ENCODE measurements around the gene ME2.

ME2 gene

DNA sequence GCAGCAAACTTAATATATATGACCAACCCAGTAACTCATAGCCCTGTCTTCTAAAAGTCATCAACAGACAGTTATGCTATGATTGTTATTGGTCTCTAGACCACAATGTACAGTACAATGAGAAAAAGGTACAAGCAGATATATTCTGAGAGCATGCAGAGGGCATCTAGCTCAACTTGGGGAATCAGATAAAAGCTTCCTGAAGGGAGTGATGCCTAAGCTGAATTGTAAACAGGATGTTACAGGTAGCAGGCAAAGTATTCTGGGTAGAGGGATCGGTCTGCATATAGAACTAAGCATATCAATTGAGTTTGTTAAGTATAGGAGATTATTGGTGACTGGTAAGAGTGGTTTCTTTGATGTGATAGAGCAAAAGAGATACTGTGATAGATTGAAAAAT, 30.3 kb downstream of the ME2 start:
- peaks cover 6 to 7% of the 10 kb centered on the region in 2 donors for H3K9me3 ChIP-seq (ENCODE audit: control insufficient read depth in 1 of 2, low read length in 2 of 2)
- no peak overlapping the region for H3K27ac ChIP-seq (ENCODE audit: low read depth, low read length)
- H3K9ac ChIP-seq (ENCODE audit: low read depth in 1 of 2, low read length in 2 of 2) = no peak overlapping the region
- H3K4me3 ChIP-seq (ENCODE audit: low read depth in 1 of 2, low read length in 2 of 2) = no peak overlapping the region
- H3K4me1 ChIP-seq (ENCODE audit: control insufficient read depth in 1 of 2, insufficient read depth in 2 of 2, low read length in 2 of 2) = no peaks in the 10 kb centered on the region
- peaks cover 26 to 45% of the 10 kb centered on the region in 2 donors for H3K36me3 ChIP-seq (ENCODE audit: control insufficient read depth in 1 of 2, insufficient read depth in 2 of 2, low read length in 2 of 2)
- H3K27me3 ChIP-seq (ENCODE audit: control insufficient read depth in 1 of 2, insufficient read depth in 2 of 2, low read length in 2 of 2) = no peaks in the 10 kb centered on the region

DNA sequence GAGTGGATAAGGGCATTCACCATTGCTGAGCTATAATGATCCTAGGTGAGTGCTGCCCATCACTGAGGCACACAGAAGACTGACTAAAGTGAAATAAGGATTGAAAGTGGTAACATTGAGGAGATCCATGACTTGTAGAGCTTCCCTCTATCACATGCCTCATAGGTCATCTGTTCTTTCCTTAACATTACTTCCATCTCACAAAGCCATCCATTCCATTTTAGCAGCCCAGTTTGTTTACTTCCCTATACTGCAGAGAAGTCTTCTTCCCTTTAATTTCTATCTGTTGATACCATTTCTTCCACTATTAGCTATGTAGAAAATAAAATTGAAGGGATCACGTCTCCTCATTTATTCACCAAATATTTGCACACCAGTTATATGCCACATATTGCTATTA, 32.1 kb downstream of the ME2 start:
- Histone ChIP-seq H3K9ac (ENCODE audit: low read depth in 1 of 2, low read length in 2 of 2) (no peak overlapping the region), H3K27me3 (ENCODE audit: control insufficient read depth in 1 of 2, insufficient read depth in 2 of 2, low read length in 2 of 2) (no peaks in the 10 kb centered on the region), H3K36me3 (ENCODE audit: control insufficient read depth in 1 of 2, insufficient read depth in 2 of 2, low read length in 2 of 2) (peaks cover 26 to 47% of the 10 kb centered on the region in 2 donors), H3K4me1 (ENCODE audit: control insufficient read depth in 1 of 2, insufficient read depth in 2 of 2, low read length in 2 of 2) (no peaks in the 10 kb centered on the region), H3K4me3 (ENCODE audit: low read depth in 1 of 2, low read length in 2 of 2) (no peak overlapping the region), H3K27ac (ENCODE audit: low read depth, low read length) (no peak overlapping the region), H3K9me3 (ENCODE audit: control insufficient read depth in 1 of 2, low read length in 2 of 2) (peaks cover 6 to 7% of the 10 kb centered on the region in 2 donors)

DNA sequence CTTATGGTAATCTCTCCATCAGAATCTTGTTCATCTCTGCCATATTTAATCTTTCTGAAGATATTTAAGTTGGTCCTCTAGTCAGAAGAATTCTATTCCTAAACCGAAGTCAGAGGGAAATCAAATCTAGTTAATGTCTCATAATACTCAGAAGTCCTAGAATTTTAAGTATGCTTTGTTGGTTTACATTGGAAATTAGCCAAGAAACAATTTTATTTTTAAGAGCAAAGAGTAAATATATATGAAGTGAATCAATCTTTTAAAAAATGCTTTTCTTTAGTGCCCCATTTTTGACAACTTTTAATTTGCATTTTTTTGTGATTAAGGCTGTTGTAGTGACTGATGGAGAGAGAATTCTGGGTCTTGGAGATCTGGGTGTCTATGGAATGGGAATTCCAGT, 38.1 kb downstream of the ME2 start:
- H3K27me3 ChIP-seq (ENCODE audit: control insufficient read depth in 1 of 2, insufficient read depth in 2 of 2, low read length in 2 of 2) = no peaks in the 10 kb centered on the region
- no peaks in the 10 kb centered on the region for H3K9me3 ChIP-seq (ENCODE audit: control insufficient read depth in 1 of 2, low read length in 2 of 2)
- H3K27ac ChIP-seq (ENCODE audit: low read depth, low read length) = no peak overlapping the region
- no peaks in the 10 kb centered on the region for H3K4me1 ChIP-seq (ENCODE audit: control insufficient read depth in 1 of 2, insufficient read depth in 2 of 2, low read length in 2 of 2)
- H3K36me3 ChIP-seq (ENCODE audit: control insufficient read depth in 1 of 2, insufficient read depth in 2 of 2, low read length in 2 of 2) = peaks cover 14 to 45% of the 10 kb centered on the region in 2 donors
- H3K9ac ChIP-seq (ENCODE audit: low read depth in 1 of 2, low read length in 2 of 2) = no peak overlapping the region
- H3K4me3 ChIP-seq (ENCODE audit: low read depth in 1 of 2, low read length in 2 of 2) = no peak overlapping the region

DNA sequence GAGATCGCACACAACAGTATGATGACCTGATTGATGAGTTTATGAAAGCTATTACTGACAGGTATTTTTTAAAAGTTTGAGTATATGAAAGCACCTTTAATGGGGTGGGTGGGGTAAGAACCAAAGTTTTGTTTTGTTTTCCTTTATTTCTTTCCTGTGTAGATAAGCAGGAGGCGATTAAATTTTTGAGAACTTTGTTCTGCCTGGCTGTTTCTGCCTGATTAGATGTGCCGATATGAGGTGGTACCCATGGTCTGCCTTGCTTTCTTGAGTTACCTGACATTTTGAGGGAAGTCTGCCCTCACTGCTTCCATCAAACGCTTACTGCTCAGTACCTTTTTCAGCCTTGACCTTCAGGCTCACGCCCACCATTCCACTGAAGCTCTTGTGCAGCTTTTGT, 39.2 kb downstream of the ME2 start:
- Histone ChIP-seq H3K27ac (ENCODE audit: low read depth, low read length) (no peak overlapping the region), H3K36me3 (ENCODE audit: control insufficient read depth in 1 of 2, insufficient read depth in 2 of 2, low read length in 2 of 2) (peaks cover 12 to 48% of the 10 kb centered on the region in 2 donors), H3K27me3 (ENCODE audit: control insufficient read depth in 1 of 2, insufficient read depth in 2 of 2, low read length in 2 of 2) (no peaks in the 10 kb centered on the region), H3K9me3 (ENCODE audit: control insufficient read depth in 1 of 2, low read length in 2 of 2) (no peaks in the 10 kb centered on the region), H3K4me3 (ENCODE audit: low read depth in 1 of 2, low read length in 2 of 2) (no peak overlapping the region), H3K4me1 (ENCODE audit: control insufficient read depth in 1 of 2, insufficient read depth in 2 of 2, low read length in 2 of 2) (no peaks in the 10 kb centered on the region), H3K9ac (ENCODE audit: low read depth in 1 of 2, low read length in 2 of 2) (no peak overlapping the region)

DNA sequence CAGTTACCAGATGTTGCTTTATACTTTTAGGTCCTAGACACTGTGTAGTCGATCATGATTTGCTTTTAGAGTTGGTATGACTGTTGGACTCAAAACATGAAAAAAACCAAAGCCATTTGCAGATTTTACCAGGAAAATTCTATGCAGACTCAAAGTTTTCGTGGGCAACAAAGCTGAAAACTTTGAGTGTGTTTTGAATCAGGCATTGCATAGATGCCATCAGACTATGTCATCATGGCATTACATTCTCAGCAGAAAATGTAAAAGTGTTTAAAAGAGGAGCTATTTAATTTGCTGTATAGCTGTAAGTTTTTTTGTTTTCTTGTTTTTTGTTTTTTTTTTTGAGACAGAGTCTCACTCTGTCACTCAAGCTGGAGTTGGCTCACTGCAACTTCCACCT, 45.5 kb downstream of the ME2 start:
- no peak overlapping the region for H3K9ac ChIP-seq (ENCODE audit: low read depth in 1 of 2, low read length in 2 of 2)
- no peak overlapping the region for H3K4me3 ChIP-seq (ENCODE audit: low read depth in 1 of 2, low read length in 2 of 2)
- peaks cover 21 to 68% of the 10 kb centered on the region in 2 donors for H3K36me3 ChIP-seq (ENCODE audit: control insufficient read depth in 1 of 2, insufficient read depth in 2 of 2, low read length in 2 of 2)
- peaks cover 0 to 2% of the 10 kb centered on the region in 2 donors for H3K9me3 ChIP-seq (ENCODE audit: control insufficient read depth in 1 of 2, low read length in 2 of 2)
- no peak overlapping the region for H3K27ac ChIP-seq (ENCODE audit: low read depth, low read length)
- no peaks in the 10 kb centered on the region for H3K27me3 ChIP-seq (ENCODE audit: control insufficient read depth in 1 of 2, insufficient read depth in 2 of 2, low read length in 2 of 2)
- H3K4me1 ChIP-seq (ENCODE audit: control insufficient read depth in 1 of 2, insufficient read depth in 2 of 2, low read length in 2 of 2) = no peaks in the 10 kb centered on the region

DNA sequence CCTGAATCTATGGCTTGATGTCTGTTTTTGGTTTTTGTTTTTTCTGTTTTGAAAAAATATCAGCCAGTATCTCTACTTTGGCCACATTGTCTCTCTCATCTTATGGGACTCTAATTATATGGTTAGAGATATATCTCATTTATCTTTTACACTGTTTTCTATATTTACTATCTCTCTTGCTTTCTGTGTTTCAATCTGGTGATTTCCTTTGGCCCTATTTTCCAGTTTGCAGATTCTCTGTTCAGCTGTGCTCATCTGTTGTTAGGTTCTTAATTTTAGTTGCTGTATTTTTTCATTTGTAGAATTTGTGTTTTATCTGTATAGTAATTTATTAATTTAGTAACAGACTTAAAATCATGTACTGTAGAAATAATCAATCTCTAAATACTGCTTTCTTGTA, 47.6 kb downstream of the ME2 start:
- Histone ChIP-seq H3K9ac (ENCODE audit: low read depth in 1 of 2, low read length in 2 of 2) (no peak overlapping the region), H3K36me3 (ENCODE audit: control insufficient read depth in 1 of 2, insufficient read depth in 2 of 2, low read length in 2 of 2) (peaks cover 21 to 55% of the 10 kb centered on the region in 2 donors), H3K9me3 (ENCODE audit: control insufficient read depth in 1 of 2, low read length in 2 of 2) (peaks cover 0 to 2% of the 10 kb centered on the region in 2 donors), H3K4me3 (ENCODE audit: low read depth in 1 of 2, low read length in 2 of 2) (no peak overlapping the region), H3K27ac (ENCODE audit: low read depth, low read length) (no peak overlapping the region), H3K27me3 (ENCODE audit: control insufficient read depth in 1 of 2, insufficient read depth in 2 of 2, low read length in 2 of 2) (no peaks in the 10 kb centered on the region), H3K4me1 (ENCODE audit: control insufficient read depth in 1 of 2, insufficient read depth in 2 of 2, low read length in 2 of 2) (no peaks in the 10 kb centered on the region)

DNA sequence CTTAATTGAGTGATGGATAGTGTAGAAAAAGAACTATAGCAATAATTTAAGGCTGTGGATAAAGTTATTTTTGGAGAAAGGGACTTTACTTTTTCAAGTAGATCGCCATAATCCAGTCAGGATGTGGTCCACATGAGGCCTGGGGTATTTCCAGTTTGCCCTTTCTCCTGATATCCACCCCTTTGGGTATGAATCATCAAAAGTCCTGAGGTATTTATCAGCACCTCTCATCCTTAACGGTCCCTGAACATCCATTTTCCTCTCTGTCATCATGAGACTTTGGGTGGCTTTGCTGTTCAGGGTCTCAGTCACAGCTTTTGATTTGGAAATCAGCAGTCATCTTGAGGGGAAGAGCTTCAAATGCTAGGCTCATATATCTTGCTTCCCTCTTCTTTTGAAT, 49.6 kb downstream of the ME2 start:
- Histone ChIP-seq H3K9ac (ENCODE audit: low read depth in 1 of 2, low read length in 2 of 2) (no peak overlapping the region), H3K27ac (ENCODE audit: low read depth, low read length) (no peak overlapping the region), H3K27me3 (ENCODE audit: control insufficient read depth in 1 of 2, insufficient read depth in 2 of 2, low read length in 2 of 2) (no peaks in the 10 kb centered on the region), H3K9me3 (ENCODE audit: control insufficient read depth in 1 of 2, low read length in 2 of 2) (peaks cover 0 to 2% of the 10 kb centered on the region in 2 donors), H3K4me3 (ENCODE audit: low read depth in 1 of 2, low read length in 2 of 2) (no peak overlapping the region), H3K4me1 (ENCODE audit: control insufficient read depth in 1 of 2, insufficient read depth in 2 of 2, low read length in 2 of 2) (no peaks in the 10 kb centered on the region), H3K36me3 (ENCODE audit: control insufficient read depth in 1 of 2, insufficient read depth in 2 of 2, low read length in 2 of 2) (peaks cover 17 to 49% of the 10 kb centered on the region in 2 donors)

DNA sequence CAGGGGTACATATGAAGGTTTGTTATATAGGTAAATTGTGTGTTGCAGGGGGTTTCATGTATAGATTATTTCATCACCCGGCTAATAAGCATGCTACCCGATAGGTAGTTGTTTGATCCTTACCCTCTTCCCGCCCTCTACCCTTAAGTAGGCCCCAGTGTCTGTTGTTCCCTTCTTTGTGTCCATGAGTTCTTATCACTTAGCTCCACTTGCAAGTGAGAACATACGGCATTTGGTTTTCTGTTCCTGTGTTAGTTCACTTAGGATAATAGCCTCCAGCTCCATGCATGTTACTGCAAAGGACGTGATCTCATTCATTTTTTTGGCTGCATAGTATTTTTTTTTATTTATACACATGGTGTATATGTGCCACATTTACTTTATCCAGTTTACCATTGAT, 54.8 kb downstream of the ME2 start:
- Histone ChIP-seq H3K36me3 (ENCODE audit: control insufficient read depth in 1 of 2, insufficient read depth in 2 of 2, low read length in 2 of 2) (peaks cover 1 to 21% of the 10 kb centered on the region in 2 donors), H3K9ac (ENCODE audit: low read depth in 1 of 2, low read length in 2 of 2) (no peak overlapping the region), H3K27ac (ENCODE audit: low read depth, low read length) (no peak overlapping the region), H3K9me3 (ENCODE audit: control insufficient read depth in 1 of 2, low read length in 2 of 2) (no peaks in the 10 kb centered on the region), H3K4me3 (ENCODE audit: low read depth in 1 of 2, low read length in 2 of 2) (no peak overlapping the region), H3K4me1 (ENCODE audit: control insufficient read depth in 1 of 2, insufficient read depth in 2 of 2, low read length in 2 of 2) (no peaks in the 10 kb centered on the region), H3K27me3 (ENCODE audit: control insufficient read depth in 1 of 2, insufficient read depth in 2 of 2, low read length in 2 of 2) (no peaks in the 10 kb centered on the region)

DNA sequence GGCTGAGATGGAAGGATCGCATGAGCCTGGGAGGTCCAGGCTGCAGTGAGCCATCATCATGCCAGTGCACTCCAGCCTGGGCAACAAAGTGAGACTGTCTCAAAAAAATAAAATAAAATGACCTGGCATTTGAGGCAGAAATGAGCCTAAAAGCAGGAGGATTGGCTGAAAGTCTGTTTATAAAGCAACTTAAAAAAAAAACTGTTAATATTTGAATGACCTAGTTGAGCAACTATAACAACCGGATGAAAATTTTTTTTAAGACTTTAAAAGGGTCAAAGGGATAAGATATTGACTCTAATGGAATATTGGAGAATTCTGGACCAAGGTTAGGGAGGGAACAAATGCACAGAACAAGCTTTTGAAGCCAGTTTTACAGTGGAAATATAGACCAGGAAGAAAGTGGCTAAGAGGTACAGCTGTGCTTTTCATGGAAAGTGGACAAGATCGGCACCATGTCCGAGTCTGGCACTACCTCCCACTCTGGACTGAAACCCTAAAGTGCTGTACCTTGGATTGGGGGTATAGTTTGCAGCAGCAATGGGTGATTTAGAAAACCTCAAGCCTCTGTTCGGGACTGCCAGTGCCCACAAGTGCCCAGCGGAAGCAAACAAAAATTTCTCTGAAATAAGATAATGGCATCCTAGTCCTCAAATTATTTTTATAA, 55.8 kb downstream of the ME2 start:
- Histone ChIP-seq H3K27ac (ENCODE audit: low read depth, low read length) (no peak overlapping the region), H3K9ac (ENCODE audit: low read depth in 1 of 2, low read length in 2 of 2) (no peak overlapping the region), H3K27me3 (ENCODE audit: control insufficient read depth in 1 of 2, insufficient read depth in 2 of 2, low read length in 2 of 2) (no peaks in the 10 kb centered on the region), H3K36me3 (ENCODE audit: control insufficient read depth in 1 of 2, insufficient read depth in 2 of 2, low read length in 2 of 2) (peaks cover 0 to 20% of the 10 kb centered on the region in 2 donors), H3K4me1 (ENCODE audit: control insufficient read depth in 1 of 2, insufficient read depth in 2 of 2, low read length in 2 of 2) (no peaks in the 10 kb centered on the region), H3K9me3 (ENCODE audit: control insufficient read depth in 1 of 2, low read length in 2 of 2) (no peaks in the 10 kb centered on the region), H3K4me3 (ENCODE audit: low read depth in 1 of 2, low read length in 2 of 2) (no peak overlapping the region)

DNA sequence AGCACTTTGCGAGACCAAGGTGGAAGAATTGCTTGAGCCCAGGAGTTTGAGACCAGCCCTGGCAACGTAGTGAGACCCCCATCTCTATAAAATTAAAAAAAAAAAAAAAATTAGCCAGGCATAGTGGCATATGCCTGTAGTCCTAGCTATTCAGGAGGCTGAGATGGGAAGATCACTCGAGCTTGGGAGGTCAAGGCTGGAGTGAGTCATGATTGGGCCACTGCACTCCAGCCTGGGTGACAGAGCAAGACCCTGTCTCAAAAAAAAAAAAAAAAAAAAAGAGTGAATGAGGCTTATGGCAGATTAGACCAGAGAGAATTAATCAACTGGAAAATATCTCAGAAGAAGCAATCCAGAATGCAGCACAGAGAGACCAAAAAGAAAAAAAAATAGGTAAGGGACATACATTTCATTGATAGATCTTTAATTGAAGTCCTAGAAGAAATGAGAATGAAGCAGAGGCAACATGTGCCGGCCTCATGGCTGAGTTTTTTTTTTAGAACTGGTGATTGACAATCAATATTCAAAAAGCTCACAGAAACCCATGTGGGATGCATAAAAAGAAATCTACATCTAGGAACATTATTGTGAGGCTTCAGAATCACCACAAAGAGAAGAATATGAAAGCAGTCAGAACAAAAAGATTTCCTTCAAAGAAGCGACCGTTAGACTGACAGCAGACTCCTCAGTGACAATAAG, 56.7 kb downstream of the ME2 start:
- Histone ChIP-seq H3K9ac (ENCODE audit: low read depth in 1 of 2, low read length in 2 of 2) (no peak overlapping the region), H3K27me3 (ENCODE audit: control insufficient read depth in 1 of 2, insufficient read depth in 2 of 2, low read length in 2 of 2) (no peaks in the 10 kb centered on the region), H3K4me3 (ENCODE audit: low read depth in 1 of 2, low read length in 2 of 2) (no peak overlapping the region), H3K9me3 (ENCODE audit: control insufficient read depth in 1 of 2, low read length in 2 of 2) (no peaks in the 10 kb centered on the region), H3K36me3 (ENCODE audit: control insufficient read depth in 1 of 2, insufficient read depth in 2 of 2, low read length in 2 of 2) (peaks cover 3 to 25% of the 10 kb centered on the region in 2 donors), H3K27ac (ENCODE audit: low read depth, low read length) (no peak overlapping the region), H3K4me1 (ENCODE audit: control insufficient read depth in 1 of 2, insufficient read depth in 2 of 2, low read length in 2 of 2) (no peaks in the 10 kb centered on the region)

Measured in duodenal mucosa (tissue), 2 donors.